Astrocyte (in vitro differentiated cells and primary cell): Measurements from ENCODE around the gene TNFRSF1A. TPM values are rescaled to one million over a fixed set of nuclear protein-coding genes. Genes with fewer than 3 reads are reported as not detected.

Experiments used
- DNase-seq: peaks from one replicate; pipeline ENCODE4 v3.0.0-alpha.2; 2010; ENCODE audit warnings: low read depth
- FAIRE-seq: peaks from 2 replicates; lab custom pipeline; 2011; peaks lifted over from hg19 to GRCh38; lab: Jason Lieb, UNC
- H2AFZ ChIP-seq: 2 replicates; pipeline ENCODE4 v1.6.0; 2012; ENCODE audit warnings: low read depth, low read length, inconsistent platforms
- H3K27ac ChIP-seq: 2 replicates; pipeline ENCODE4 v1.5.1; 2011; ENCODE audit warnings: low read depth, low read length, inconsistent platforms
- H3K27me3 ChIP-seq: 2 replicates; pipeline ENCODE4 v1.6.0; 2011; ENCODE audit warnings: low read length, inconsistent platforms; ENCODE audit not compliant: insufficient read depth
- H3K36me3 ChIP-seq: 2 replicates; pipeline ENCODE4 v1.5.1; 2011; ENCODE audit warnings: low read length, inconsistent platforms; ENCODE audit not compliant: insufficient read depth
- H3K4me1 ChIP-seq: 2 replicates; pipeline ENCODE4 v1.5.1; 2011; ENCODE audit warnings: low read length, inconsistent platforms; ENCODE audit not compliant: insufficient read depth
- H3K4me2 ChIP-seq: 2 replicates; pipeline ENCODE4 v1.6.0; 2012; ENCODE audit warnings: low read length, inconsistent platforms
- H3K4me3 ChIP-seq: 2 replicates; pipeline ENCODE4 v1.5.1; 2011; ENCODE audit warnings: low read depth, mild to moderate bottlenecking, low read length, inconsistent platforms; ENCODE audit not compliant: insufficient read depth
- H3K79me2 ChIP-seq: 2 replicates; pipeline ENCODE4 v1.6.0; 2012; ENCODE audit warnings: mild to moderate bottlenecking, low read length, inconsistent platforms; ENCODE audit not compliant: insufficient read depth
- H3K9ac ChIP-seq: 2 replicates; pipeline ENCODE4 v1.6.0; 2012; ENCODE audit warnings: mild to moderate bottlenecking, low read length, inconsistent platforms
- H3K9me3 ChIP-seq: 2 replicates; pipeline ENCODE4 v1.5.1; 2012; ENCODE audit warnings: low read depth, mild to moderate bottlenecking, low read length, inconsistent platforms; ENCODE audit not compliant: insufficient read depth
- H4K20me1 ChIP-seq: 2 replicates; pipeline ENCODE4 v1.6.0; 2012; ENCODE audit warnings: low read length, inconsistent platforms; ENCODE audit not compliant: insufficient read depth
- H3K27ac Mint-ChIP-seq: one replicate; pipeline ENCODE4 v1.8.0; 2021; ENCODE audit warnings: mild to moderate bottlenecking, mixed read lengths; ENCODE audit not compliant: unreplicated experiment
- H3K27me3 Mint-ChIP-seq: one replicate; pipeline ENCODE4 v1.8.0; 2021; ENCODE audit warnings: low read depth, mixed read lengths; ENCODE audit not compliant: unreplicated experiment
- H3K36me3 Mint-ChIP-seq: one replicate; pipeline ENCODE4 v1.8.0; 2021; ENCODE audit warnings: low read depth, mixed read lengths; ENCODE audit not compliant: unreplicated experiment
- H3K4me1 Mint-ChIP-seq: one replicate; pipeline ENCODE4 v1.8.0; 2021; ENCODE audit warnings: low read depth, mixed read lengths; ENCODE audit not compliant: unreplicated experiment
- H3K4me3 Mint-ChIP-seq: one replicate; pipeline ENCODE4 v1.8.0; 2021; ENCODE audit warnings: mild to moderate bottlenecking, moderate library complexity, mixed read lengths; ENCODE audit not compliant: unreplicated experiment
- H3K9me3 Mint-ChIP-seq: one replicate; pipeline ENCODE4 v1.8.0; 2021; ENCODE audit warnings: mild to moderate bottlenecking, mixed read lengths; ENCODE audit not compliant: unreplicated experiment
- CTCF ChIP-seq: IDR thresholded peaks from 2 replicates; pipeline ENCODE4 v1.5.1; 2011; ENCODE audit warnings: low read depth, mild to moderate bottlenecking, inconsistent platforms, low read length, moderate library complexity; ENCODE audit not compliant: insufficient read depth
- EZH2 ChIP-seq: IDR thresholded peaks from 2 replicates; pipeline ENCODE4 v1.6.1; 2012; ENCODE audit warnings: mild to moderate bottlenecking, low read length, inconsistent platforms; ENCODE audit not compliant: insufficient read depth
- total RNA-seq: library from RNA; stranded (reverse); gene quantifications from 2 replicates; pipeline ENCODE4 v1.2.1, GENCODE V29; 2021

The TNFRSF1A gene
- total RNA-seq, 1 donor from 2014 or later = 118 TPM

GRCh38 chr12:6302621-6303020 is 39.3 kb downstream of the TNFRSF1A start:
- Histone ChIP-seq H3K36me3 (no peaks in the 10 kb centered on the region), H3K9ac (no peak overlapping the region), H3K4me1 (no peaks in the 10 kb centered on the region), H3K4me2 (no peak overlapping the region), H2AFZ (no peak overlapping the region), H3K4me3 (no peak overlapping the region), H3K79me2 (no peaks in the 10 kb centered on the region), H3K27ac (no peak overlapping the region), H4K20me1 (no peaks in the 10 kb centered on the region), H3K27me3 (no peaks in the 10 kb centered on the region), H3K9me3 (no peaks in the 10 kb centered on the region)
- TF ChIP-seq CTCF = no peak
- Mint-ChIP-seq H3K27ac (no peak overlapping the region), H3K27me3 (peaks cover 13% of the 10 kb centered on the region), H3K9me3 (no peaks in the 10 kb centered on the region), H3K36me3 (no peaks in the 10 kb centered on the region), H3K4me3 (no peak overlapping the region), H3K4me1 (no peaks in the 10 kb centered on the region)
- FAIRE-seq (peak; percentile 13), DNase-seq (no peak)

- no peak overlapping the region for H3K4me3 ChIP-seq
- Mint-ChIP-seq H3K9me3 (no peaks in the 10 kb centered on the region), H3K27ac (no peak overlapping the region), H3K27me3 (peaks cover 6% of the 10 kb centered on the region), H3K36me3 (no peaks in the 10 kb centered on the region), H3K4me3 (no peak overlapping the region), H3K4me1 (no peaks in the 10 kb centered on the region)
- TF ChIP-seq CTCF (no peak), EZH2 (no peak)
- H3K4me2 ChIP-seq = no peak overlapping the region
- no peaks in the 10 kb centered on the region for H3K27me3 ChIP-seq
- H3K9ac ChIP-seq = no peak overlapping the region
- DNase-seq (no peak), FAIRE-seq (no peak)
- H2AFZ ChIP-seq = no peak overlapping the region
- H3K27ac ChIP-seq = no peak overlapping the region
- H3K9me3 ChIP-seq = no peaks in the 10 kb centered on the region
- H3K79me2 ChIP-seq = no peaks in the 10 kb centered on the region
- H3K4me1 ChIP-seq = no peaks in the 10 kb centered on the region
- H3K36me3 ChIP-seq = no peaks in the 10 kb centered on the region
- H4K20me1 ChIP-seq = no peaks in the 10 kb centered on the region
Observed at GRCh38 chr12:6301721-6302120, 40.2 kb downstream of the TNFRSF1A start.

DNA sequence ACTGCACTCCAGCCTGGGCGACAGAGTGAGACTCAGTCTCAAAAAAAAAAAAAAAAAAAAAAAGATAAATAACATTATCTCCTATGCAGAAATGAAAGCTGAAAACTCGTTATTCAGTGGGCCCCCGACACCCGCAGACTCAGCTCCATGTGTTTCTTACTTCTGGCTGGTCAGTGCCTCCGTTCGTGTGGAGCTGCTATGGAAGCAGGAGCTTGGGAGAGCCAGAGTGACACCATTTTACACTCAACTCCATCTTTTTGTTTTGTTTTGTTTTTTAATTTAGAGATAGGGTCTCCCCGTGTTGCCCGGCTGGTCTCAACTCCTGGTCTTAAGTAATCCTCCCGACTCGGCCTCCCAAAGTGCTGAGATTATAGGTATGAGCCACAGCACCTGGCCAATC is 44.7 kb downstream of the TNFRSF1A start:
- Histone ChIP-seq H3K27ac (no peak overlapping the region), H4K20me1 (no peaks in the 10 kb centered on the region), H3K9ac (no peak overlapping the region), H3K36me3 (no peaks in the 10 kb centered on the region), H3K4me1 (peaks cover 9% of the 10 kb centered on the region), H3K9me3 (no peaks in the 10 kb centered on the region), H3K79me2 (no peaks in the 10 kb centered on the region), H3K4me2 (no peak overlapping the region), H2AFZ (no peak overlapping the region), H3K4me3 (no peak overlapping the region), H3K27me3 (no peaks in the 10 kb centered on the region)
- no peaks in the 10 kb centered on the region for H3K9me3 Mint-ChIP-seq
- no peaks in the 10 kb centered on the region for H3K27me3 Mint-ChIP-seq
- DNase-seq = no peak
- FAIRE-seq = no peak
- H3K4me3 Mint-ChIP-seq = no peak overlapping the region
- TF ChIP-seq CTCF (no peak), EZH2 (no peak)
- H3K36me3 Mint-ChIP-seq = no peaks in the 10 kb centered on the region
- H3K27ac Mint-ChIP-seq = peak overlapping the region; percentile 15
- peaks cover 9% of the 10 kb centered on the region for H3K4me1 Mint-ChIP-seq
